ENCODE results near the gene MTA3.

DNA sequence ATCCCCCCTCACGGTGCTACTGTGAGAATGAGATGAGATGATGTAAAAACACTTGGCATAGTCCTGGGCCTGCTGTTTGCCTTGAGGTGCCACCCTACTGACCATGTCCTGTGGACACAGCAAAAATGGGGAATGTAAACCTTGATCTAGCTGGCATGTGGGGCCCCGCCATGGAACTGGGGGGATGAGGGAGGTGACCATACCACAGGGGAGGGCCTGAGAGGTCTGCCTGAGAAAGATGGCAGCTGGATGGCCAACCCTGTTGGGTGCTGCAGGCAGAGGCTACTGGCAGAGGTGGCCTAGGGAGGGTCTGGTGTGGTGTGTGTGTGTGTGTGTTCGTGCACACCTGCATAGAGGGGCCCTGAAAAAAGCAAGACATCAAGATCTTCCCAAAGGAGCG lies 223.2 kb downstream of the MTA3 start:
- no peak for TF ChIP-seq EZH2 (IDR thresholded peaks at IDR 0.05; ENCODE audit: borderline replicate concordance, low read depth, low read length, poor library complexity, severe bottlenecking)
- TF ChIP-seq, protein P1, sequence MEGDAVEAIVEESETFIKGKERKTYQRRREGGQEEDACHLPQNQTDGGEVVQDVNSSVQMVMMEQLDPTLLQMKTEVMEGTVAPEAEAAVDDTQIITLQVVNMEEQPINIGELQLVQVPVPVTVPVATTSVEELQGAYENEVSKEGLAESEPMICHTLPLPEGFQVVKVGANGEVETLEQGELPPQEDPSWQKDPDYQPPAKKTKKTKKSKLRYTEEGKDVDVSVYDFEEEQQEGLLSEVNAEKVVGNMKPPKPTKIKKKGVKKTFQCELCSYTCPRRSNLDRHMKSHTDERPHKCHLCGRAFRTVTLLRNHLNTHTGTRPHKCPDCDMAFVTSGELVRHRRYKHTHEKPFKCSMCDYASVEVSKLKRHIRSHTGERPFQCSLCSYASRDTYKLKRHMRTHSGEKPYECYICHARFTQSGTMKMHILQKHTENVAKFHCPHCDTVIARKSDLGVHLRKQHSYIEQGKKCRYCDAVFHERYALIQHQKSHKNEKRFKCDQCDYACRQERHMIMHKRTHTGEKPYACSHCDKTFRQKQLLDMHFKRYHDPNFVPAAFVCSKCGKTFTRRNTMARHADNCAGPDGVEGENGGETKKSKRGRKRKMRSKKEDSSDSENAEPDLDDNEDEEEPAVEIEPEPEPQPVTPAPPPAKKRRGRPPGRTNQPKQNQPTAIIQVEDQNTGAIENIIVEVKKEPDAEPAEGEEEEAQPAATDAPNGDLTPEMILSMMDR (conservative IDR thresholded peaks at IDR 0.05; ENCODE audit: low read depth, low read length), result no peak

Measured in A673 (cell line).